ENCODE measurements around the gene SMIM36. TPM values are rescaled to one million over a fixed set of nuclear protein-coding genes. Genes with fewer than 3 reads are reported as not detected.
A peak's percentile ranks its signal among the peaks of the same experiment; 100 is the strongest.

SMIM36 gene
- total RNA-seq, 2 donors from 2014 or later, result not detected

GRCh38 chr17:55453839-55454557, 57.3 kb downstream of the SMIM36 start:
- H3K36me3 ChIP-seq (ENCODE audit: control insufficient read depth, insufficient read depth, low read length), result no peaks in the 10 kb centered on the region
- WGBS, 2 experiments (ENCODE audit: insufficient coverage in 1 of 2, insufficient read length in 1 of 2), result 33% methylated on average over 5 of the region's 6 CpGs; no CpG with 5 or more reads in 1 of the 2 experiments
- H3K4me1 ChIP-seq (ENCODE audit: control insufficient read depth, insufficient read depth, low read length), result peaks cover 7% of the 10 kb centered on the region
- peaks cover 24% of the 10 kb centered on the region for H3K4me1 Mint-ChIP-seq
- no peak for DNase-seq
- no peaks in the 10 kb centered on the region for H3K9me3 Mint-ChIP-seq
- H3K9me3 ChIP-seq (ENCODE audit: control insufficient read depth, low read length), result no peaks in the 10 kb centered on the region
- no peak overlapping the region for H3K9ac ChIP-seq (ENCODE audit: extremely low read depth, low read length, poor library complexity, severe bottlenecking)
- no peak for TF ChIP-seq CTCF (conservative IDR thresholded peaks at IDR 0.05)
- no peaks in the 10 kb centered on the region for H3K36me3 Mint-ChIP-seq (ENCODE audit: low read depth)
- H3K27ac Mint-ChIP-seq, result peak overlapping the region; percentile 36
- no peaks in the 10 kb centered on the region for H3K27me3 ChIP-seq (ENCODE audit: control insufficient read depth, insufficient read depth, low read length, poor library complexity, severe bottlenecking)
- H3K4me3 ChIP-seq (ENCODE audit: low read length), result no peak overlapping the region
- H3K4me3 Mint-ChIP-seq, result no peak overlapping the region
- no peaks in the 10 kb centered on the region for H3K27me3 Mint-ChIP-seq (ENCODE audit: insufficient read depth)
- H3K27ac ChIP-seq (ENCODE audit: low read depth, low read length), result no peak overlapping the region

- Histone ChIP-seq H3K4me3 (ENCODE audit: low read length) (no peak overlapping the region), H3K27ac (ENCODE audit: low read depth, low read length) (no peak overlapping the region), H3K27me3 (ENCODE audit: control insufficient read depth, insufficient read depth, low read length, poor library complexity, severe bottlenecking) (no peaks in the 10 kb centered on the region), H3K9me3 (ENCODE audit: control insufficient read depth, low read length) (peaks cover 3% of the 10 kb centered on the region), H3K9ac (ENCODE audit: extremely low read depth, low read length, poor library complexity, severe bottlenecking) (no peak overlapping the region), H3K4me1 (ENCODE audit: control insufficient read depth, insufficient read depth, low read length) (peaks cover 7% of the 10 kb centered on the region), H3K36me3 (ENCODE audit: control insufficient read depth, insufficient read depth, low read length) (no peaks in the 10 kb centered on the region)
- 92 to 94% methylated on average over 5 of the region's 5 CpGs for WGBS, 2 experiments (ENCODE audit: insufficient coverage in 1 of 2, insufficient read length in 1 of 2)
- Mint-ChIP-seq H3K36me3 (ENCODE audit: low read depth) (no peaks in the 10 kb centered on the region), H3K27ac (no peak overlapping the region), H3K4me3 (no peak overlapping the region), H3K9me3 (no peaks in the 10 kb centered on the region), H3K27me3 (ENCODE audit: insufficient read depth) (peaks cover 1% of the 10 kb centered on the region), H3K4me1 (peaks cover 27% of the 10 kb centered on the region)
- no peak for TF ChIP-seq CTCF (conservative IDR thresholded peaks at IDR 0.05)
- no peak for DNase-seq
Measured at GRCh38 chr17:55452139-55452790, 59.0 kb downstream of the SMIM36 start.

DNA sequence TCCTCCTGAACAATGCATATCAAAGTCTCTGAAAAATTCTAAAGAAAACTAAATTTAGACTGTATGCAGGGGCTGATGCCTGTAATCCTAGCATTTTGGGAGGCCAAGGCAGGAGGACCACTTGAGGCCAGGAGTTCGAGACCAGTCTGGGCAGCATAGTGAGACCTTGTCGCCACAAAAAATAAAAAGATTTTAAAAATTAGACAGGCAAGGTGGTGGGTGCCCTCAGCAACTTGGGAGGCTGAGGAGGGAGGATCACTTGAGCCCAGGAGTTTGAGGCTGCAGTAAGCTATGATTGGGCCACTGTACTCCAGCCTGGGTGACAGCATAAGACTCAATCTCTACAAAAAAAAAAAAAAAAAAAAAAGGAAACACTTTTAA, 59.5 kb downstream of the SMIM36 start:
- Histone ChIP-seq H3K36me3 (ENCODE audit: control insufficient read depth, insufficient read depth, low read length) (no peaks in the 10 kb centered on the region), H3K9ac (ENCODE audit: extremely low read depth, low read length, poor library complexity, severe bottlenecking) (no peak overlapping the region), H3K27ac (ENCODE audit: low read depth, low read length) (no peak overlapping the region), H3K4me3 (ENCODE audit: low read length) (no peak overlapping the region), H3K27me3 (ENCODE audit: control insufficient read depth, insufficient read depth, low read length, poor library complexity, severe bottlenecking) (no peaks in the 10 kb centered on the region), H3K4me1 (ENCODE audit: control insufficient read depth, insufficient read depth, low read length) (peaks cover 7% of the 10 kb centered on the region), H3K9me3 (ENCODE audit: control insufficient read depth, low read length) (peaks cover 3% of the 10 kb centered on the region)
- Mint-ChIP-seq H3K36me3 (ENCODE audit: low read depth) (no peaks in the 10 kb centered on the region), H3K9me3 (peaks cover 1% of the 10 kb centered on the region), H3K27ac (no peak overlapping the region), H3K4me1 (peaks cover 30% of the 10 kb centered on the region), H3K27me3 (ENCODE audit: insufficient read depth) (peaks cover 1% of the 10 kb centered on the region), H3K4me3 (no peak overlapping the region)
- WGBS, 2 experiments (ENCODE audit: insufficient coverage in 1 of 2, insufficient read length in 1 of 2), result 80 to 94% methylated on average over 1 to 2 of the region's 2 CpGs
- DNase-seq, result no peak
- TF ChIP-seq CTCF (conservative IDR thresholded peaks at IDR 0.05), result no peak
